Rectal smooth muscle tissue (tissue), 1 donor: ENCODE results near the gene FAM184B.

Source experiments
- H3K27ac ChIP-seq: one replicate; pipeline ENCODE4 v1.7.0; 2013; ENCODE audit warnings: low read depth, low read length, inconsistent platforms
- H3K27me3 ChIP-seq: one replicate; pipeline ENCODE4 v1.7.0; 2013; ENCODE audit warnings: low read length; ENCODE audit not compliant: control insufficient read depth, insufficient read depth
- H3K36me3 ChIP-seq: one replicate; pipeline ENCODE4 v1.7.0; 2013; ENCODE audit warnings: low read length; ENCODE audit not compliant: control insufficient read depth, insufficient read depth
- H3K4me1 ChIP-seq: one replicate; pipeline ENCODE4 v1.7.0; 2013; ENCODE audit warnings: low read length; ENCODE audit not compliant: control insufficient read depth, insufficient read depth
- H3K4me3 ChIP-seq: one replicate; pipeline ENCODE4 v1.7.0; 2013; ENCODE audit warnings: low read length
- H3K9ac ChIP-seq: one replicate; pipeline ENCODE4 v1.7.0; 2013; ENCODE audit warnings: low read length

Gene FAM184B

DNA sequence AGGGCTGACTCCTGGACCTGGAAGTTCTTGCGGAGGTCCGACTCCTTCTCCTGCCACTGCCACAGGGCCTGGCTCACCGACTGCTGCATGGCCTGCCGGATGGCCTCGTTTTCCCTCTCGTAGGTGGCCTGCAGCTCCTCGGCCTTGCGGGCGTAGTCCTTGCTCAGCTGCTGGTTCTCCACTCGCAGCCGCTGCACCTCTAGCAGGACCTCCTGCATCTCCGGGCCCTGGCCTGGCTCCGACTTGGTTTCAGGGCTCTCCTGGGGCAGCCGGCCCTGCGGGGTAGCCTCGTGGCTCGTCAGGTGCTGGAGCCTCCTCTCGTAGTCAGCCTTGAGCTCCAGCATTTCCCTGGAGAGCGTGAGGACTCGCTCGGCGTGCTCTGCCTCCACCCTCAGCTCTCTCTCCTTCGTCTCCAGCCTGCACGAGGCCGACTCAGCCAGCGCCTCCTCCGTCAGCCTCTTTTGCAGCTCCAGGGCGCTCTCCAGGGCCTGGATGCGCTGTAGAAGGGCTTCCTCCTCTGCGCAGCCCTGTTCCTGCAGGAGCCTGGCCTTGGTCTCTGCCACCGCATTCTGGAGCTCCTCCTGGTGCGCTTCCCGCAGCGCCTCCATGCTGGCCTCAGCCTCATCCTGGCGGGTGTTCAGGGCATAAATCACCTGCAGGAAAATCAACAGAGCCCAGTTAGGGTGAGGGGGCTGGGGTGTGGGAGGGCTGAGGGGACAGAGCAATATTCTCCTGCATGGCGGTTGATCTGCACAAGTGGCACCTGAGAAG is 72.2 kb downstream of the FAM184B start:
- H3K9ac ChIP-seq: no peak overlapping the region
- H3K36me3 ChIP-seq: no peaks in the 10 kb centered on the region
- H3K27me3 ChIP-seq: no peaks in the 10 kb centered on the region
- no peaks in the 10 kb centered on the region for H3K4me1 ChIP-seq
- no peak overlapping the region for H3K27ac ChIP-seq
- H3K4me3 ChIP-seq: no peak overlapping the region

DNA sequence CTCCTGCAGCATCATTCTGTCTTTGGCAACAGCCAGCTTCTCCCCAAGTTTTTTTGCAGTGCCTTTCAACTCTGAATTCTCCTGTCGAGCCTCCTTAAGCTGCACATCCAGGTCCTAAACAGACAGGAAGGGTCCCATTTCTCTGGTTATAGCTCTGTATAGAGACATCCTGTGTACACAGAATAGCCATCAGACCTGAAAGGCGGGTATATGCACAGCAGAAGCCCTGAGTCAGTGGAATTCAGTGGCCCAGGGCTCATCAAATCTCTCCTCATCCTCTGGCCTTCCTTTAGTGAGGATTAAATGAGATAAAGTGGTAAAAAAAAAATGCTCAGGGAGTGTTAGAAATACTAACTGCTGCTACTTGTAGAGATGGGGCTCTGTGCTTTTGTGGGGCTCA is 73.8 kb downstream of the FAM184B start:
- no peaks in the 10 kb centered on the region for H3K27me3 ChIP-seq
- H3K9ac ChIP-seq: no peak overlapping the region
- H3K4me1 ChIP-seq: no peaks in the 10 kb centered on the region
- H3K4me3 ChIP-seq: no peak overlapping the region
- no peak overlapping the region for H3K27ac ChIP-seq
- H3K36me3 ChIP-seq: no peaks in the 10 kb centered on the region

DNA sequence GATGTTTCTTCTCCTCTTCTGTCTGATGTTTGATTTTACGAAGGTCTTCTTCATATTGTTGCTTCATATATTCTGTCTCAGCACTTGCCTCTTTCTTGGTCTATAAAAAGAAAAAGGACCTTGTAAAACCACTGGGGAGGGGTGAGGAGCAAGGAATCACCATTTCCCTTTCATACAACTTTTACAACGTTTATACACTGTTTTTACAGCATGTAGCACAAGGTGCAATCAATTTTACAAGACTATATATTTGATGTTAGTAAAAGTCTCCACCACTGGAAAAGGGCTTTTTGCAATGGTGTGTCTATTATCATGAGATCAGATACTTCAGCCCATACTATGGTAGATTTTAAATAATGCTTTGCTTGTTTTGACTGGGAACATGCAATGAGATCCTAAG is 76.3 kb downstream of the FAM184B start:
- no peak overlapping the region for H3K4me3 ChIP-seq

DNA sequence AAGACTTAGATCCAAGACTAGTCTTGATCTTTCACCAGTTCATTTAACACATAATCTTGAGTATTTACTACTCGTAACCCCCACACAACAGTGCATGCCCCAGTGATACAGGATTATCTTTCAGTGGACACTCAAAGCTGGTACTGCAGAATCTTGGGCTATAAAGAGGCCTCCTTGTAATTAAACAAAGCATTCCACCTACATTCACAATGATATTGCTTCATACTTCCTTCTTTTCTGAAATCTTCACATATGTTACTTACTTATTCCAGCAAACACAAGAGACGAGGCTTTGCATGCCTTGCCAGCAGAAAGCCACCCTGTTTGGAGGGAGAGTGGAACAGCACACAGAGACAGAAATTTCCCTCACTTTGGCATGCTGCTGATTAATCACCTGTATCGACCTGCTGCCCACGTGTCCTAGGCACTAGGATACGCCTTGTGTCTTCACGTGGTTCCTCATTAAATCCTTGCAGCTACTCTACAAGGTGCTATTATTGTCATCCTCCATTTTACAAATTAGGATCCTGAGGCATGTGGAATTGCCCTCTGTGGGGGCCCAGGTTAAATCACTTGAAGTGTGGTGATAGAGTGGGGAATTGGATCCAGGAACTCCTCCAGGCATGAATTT is 77.3 kb downstream of the FAM184B start:
- no peak overlapping the region for H3K9ac ChIP-seq
- H3K4me3 ChIP-seq: no peak overlapping the region
- no peaks in the 10 kb centered on the region for H3K36me3 ChIP-seq
- no peaks in the 10 kb centered on the region for H3K27me3 ChIP-seq
- no peak overlapping the region for H3K27ac ChIP-seq
- no peaks in the 10 kb centered on the region for H3K4me1 ChIP-seq

More for the DNA sequence above, 76.3 kb downstream of the FAM184B start:
- Histone ChIP-seq H3K27me3 (no peaks in the 10 kb centered on the region), H3K9ac (no peak overlapping the region), H3K36me3 (no peaks in the 10 kb centered on the region), H3K4me1 (no peaks in the 10 kb centered on the region), H3K27ac (no peak overlapping the region)

DNA sequence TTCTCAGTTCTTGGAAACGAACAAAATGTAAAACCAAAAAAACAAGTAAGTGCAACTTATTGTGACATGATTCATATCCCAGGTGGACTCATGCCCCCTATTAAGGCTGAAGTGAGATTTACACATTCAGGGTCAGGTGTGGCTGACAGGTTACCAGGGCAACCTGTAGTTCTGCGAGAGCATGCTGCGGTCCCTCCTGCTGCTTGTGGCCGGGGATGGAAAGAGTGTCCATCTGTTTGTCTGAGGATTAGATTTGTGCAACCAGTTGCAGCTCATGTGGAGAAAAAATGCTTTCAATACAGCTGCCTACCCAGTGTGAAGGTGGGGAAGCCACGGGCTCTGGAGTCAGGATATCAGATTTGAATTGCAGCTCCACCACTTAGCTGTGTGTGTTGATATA is 78.8 kb downstream of the FAM184B start:
- H3K4me1 ChIP-seq: no peaks in the 10 kb centered on the region
- no peak overlapping the region for H3K27ac ChIP-seq
- no peak overlapping the region for H3K9ac ChIP-seq

DNA sequence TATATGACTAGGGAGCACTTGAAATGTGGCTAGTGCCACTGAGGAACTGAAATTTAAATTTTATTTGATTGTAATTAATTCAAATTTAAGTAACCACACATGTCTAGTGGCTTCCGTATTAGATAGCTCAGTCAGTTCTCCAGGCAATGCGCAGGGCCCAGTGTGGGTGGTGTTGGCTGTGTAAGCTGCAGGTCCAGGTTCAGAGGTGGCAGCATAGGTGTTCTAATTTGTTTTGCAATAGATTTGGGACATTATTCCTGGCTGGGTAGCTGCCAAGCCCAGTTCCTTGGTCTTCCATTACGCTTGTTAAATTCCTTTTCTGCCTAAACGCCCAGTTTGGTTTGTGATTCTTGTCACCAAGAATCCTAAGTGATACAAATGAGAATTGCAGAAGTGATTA is 79.5 kb downstream of the FAM184B start:
- Histone ChIP-seq H3K4me3 (no peak overlapping the region), H3K27ac (no peak overlapping the region)

More for the DNA sequence above, 78.8 kb downstream of the FAM184B start:
- no peaks in the 10 kb centered on the region for H3K27me3 ChIP-seq
- no peaks in the 10 kb centered on the region for H3K36me3 ChIP-seq
- no peak overlapping the region for H3K4me3 ChIP-seq

DNA sequence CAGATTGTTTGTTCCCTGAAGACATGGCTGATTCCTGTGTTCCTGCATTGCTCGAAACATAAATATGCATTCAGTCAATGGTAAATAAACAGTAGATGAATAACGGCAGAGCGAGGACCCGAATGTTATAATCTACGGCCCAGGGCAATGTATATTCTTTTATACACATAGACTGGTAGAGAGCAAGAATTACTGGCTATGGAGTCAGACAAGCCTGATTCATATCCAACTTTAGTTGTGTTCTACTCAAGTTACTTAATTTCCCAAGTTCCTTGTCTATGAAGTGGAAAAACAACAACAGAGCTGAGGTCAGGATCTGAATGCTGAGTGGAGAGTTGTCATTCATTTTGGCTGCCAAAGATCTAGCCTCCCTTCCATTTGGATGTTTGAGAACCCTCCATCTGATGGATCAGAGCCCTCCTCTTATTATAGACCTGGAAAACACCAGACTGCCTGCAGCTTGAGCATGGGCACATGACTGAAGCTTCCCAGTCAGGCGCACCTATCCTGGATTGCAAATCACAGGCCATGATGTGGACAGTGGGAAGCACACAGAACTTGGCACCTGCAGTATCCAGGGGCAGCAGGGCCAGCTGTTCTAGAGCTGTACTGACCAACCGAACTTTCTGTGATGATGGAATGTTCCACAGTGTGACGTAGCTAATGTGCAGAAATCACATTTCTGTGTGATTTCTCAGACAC is 80.1 kb downstream of the FAM184B start:
- H3K4me1 ChIP-seq: no peaks in the 10 kb centered on the region
- no peak overlapping the region for H3K4me3 ChIP-seq
- no peaks in the 10 kb centered on the region for H3K36me3 ChIP-seq
- H3K9ac ChIP-seq: no peak overlapping the region
- no peaks in the 10 kb centered on the region for H3K27me3 ChIP-seq
- H3K27ac ChIP-seq: no peak overlapping the region

More for the DNA sequence above, 79.5 kb downstream of the FAM184B start:
- H3K36me3 ChIP-seq: no peaks in the 10 kb centered on the region
- no peak overlapping the region for H3K9ac ChIP-seq
- H3K4me1 ChIP-seq: no peaks in the 10 kb centered on the region
- no peaks in the 10 kb centered on the region for H3K27me3 ChIP-seq

DNA sequence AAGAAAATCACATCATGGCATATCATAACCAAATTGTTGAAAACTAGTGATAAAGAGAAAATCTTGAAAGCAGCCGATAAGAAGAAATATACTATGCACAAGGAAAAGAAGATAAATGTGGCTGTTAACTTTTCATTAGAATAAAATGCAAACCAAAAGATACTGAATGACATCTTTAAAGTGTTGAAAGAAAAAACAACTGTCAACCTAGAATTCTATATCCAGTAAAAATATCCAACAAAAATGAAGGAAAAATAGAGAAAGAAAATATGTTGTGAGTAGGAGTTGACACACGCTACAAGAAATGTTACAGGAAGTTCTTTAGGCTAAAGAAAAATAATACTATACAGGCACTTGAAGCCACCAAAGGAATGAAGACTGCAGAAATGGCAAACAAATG is 82.0 kb downstream of the FAM184B start:
- no peaks in the 10 kb centered on the region for H3K27me3 ChIP-seq
- H3K4me1 ChIP-seq: no peaks in the 10 kb centered on the region
- no peak overlapping the region for H3K27ac ChIP-seq
- H3K9ac ChIP-seq: no peak overlapping the region
- no peaks in the 10 kb centered on the region for H3K36me3 ChIP-seq
- H3K4me3 ChIP-seq: no peak overlapping the region

DNA sequence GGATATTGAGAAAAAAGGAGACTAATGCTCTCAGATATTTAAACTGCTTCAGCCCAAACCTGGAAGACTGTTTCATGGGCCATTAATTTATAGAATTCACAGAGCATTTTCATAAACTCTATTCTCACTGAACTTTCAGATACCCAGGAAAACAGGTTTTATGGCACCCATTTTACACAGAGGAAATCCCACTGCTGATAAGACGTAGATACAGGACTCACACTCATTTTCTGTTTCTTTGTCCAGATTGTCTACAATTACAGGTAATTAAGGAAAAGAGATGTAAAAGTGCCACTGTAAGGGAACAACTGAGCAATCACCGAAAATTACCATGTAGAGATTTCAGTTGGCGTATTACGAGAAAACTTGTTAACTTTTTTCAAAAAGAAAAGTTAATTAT is 83.3 kb downstream of the FAM184B start:
- no peaks in the 10 kb centered on the region for H3K27me3 ChIP-seq
- no peaks in the 10 kb centered on the region for H3K36me3 ChIP-seq
- no peak overlapping the region for H3K4me3 ChIP-seq
- H3K4me1 ChIP-seq: no peaks in the 10 kb centered on the region
- no peak overlapping the region for H3K9ac ChIP-seq
- H3K27ac ChIP-seq: no peak overlapping the region

DNA sequence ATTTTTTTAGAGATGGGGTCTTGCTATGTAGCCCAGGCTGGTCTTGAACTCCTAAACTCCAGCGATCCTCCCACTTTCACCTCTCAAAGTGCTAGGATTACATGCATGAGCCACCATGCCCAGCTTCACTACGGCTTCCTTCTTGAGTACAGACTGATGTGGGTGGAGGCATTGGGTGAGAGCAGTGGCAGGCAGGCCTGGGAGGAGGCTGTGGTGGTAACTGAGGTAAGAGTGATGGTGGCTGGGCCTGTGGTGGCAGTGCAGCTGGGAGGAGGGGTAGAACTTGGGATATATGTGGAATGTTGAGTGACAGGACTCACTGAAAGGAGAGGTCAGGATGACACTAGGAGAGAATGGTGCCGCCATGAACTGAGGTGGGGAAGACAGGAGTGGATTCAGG is 86.1 kb downstream of the FAM184B start:
- Histone ChIP-seq H3K9ac (no peak overlapping the region), H3K27me3 (no peaks in the 10 kb centered on the region), H3K27ac (no peak overlapping the region), H3K4me3 (no peak overlapping the region), H3K4me1 (no peaks in the 10 kb centered on the region), H3K36me3 (no peaks in the 10 kb centered on the region)

DNA sequence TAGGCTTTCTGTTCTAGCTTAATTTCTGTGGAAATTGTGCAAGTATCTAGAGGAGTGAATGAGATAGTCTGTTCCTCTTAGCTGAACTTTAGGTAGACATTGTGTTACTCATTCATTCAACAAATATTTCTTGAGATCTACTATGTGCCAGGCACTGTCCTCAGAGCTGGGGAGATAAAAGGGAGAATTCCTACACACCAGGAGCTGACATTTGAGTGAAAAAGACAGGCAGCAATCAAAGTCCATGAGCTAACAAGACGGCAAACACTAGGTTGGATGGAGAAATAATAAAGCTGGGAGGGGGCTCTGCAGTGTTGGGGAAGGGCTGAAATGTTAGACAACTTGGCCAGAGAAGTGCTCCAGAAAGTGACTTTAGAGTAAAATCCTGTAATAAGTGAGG is 86.9 kb downstream of the FAM184B start:
- H3K27me3 ChIP-seq: no peaks in the 10 kb centered on the region
- H3K4me3 ChIP-seq: no peak overlapping the region
- H3K9ac ChIP-seq: no peak overlapping the region
- H3K36me3 ChIP-seq: no peaks in the 10 kb centered on the region
- no peaks in the 10 kb centered on the region for H3K4me1 ChIP-seq
- H3K27ac ChIP-seq: no peak overlapping the region

DNA sequence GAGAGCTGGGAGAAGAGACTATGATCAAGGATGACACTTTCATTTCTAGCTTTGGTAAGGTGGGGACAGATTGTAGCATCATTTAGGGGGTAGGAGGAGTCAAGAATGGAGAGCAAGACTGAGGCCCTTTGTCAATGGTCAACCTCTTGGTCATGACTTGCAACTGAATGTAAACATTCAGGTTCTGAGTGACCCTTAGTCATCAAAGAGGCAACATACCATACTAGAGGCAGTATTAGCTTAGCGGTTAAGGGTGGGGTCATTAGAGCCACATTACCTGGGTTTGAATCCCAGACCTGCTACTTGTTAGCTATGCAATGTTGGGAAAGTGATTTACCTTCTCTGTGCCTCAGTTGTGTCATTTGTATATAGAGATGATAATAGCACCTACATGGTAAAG is 90.5 kb downstream of the FAM184B start:
- no peak overlapping the region for H3K27ac ChIP-seq
- H3K27me3 ChIP-seq: no peaks in the 10 kb centered on the region
- no peak overlapping the region for H3K4me3 ChIP-seq

More for the DNA sequence above, 90.5 kb downstream of the FAM184B start:
- Histone ChIP-seq H3K36me3 (no peaks in the 10 kb centered on the region), H3K9ac (no peak overlapping the region), H3K4me1 (no peaks in the 10 kb centered on the region)
